ENCODE measurements around the gene MEAF6. TPM values are rescaled to one million over a fixed set of nuclear protein-coding genes. Genes with fewer than 3 reads are reported as not detected.
A peak's percentile ranks its signal among the peaks of the same experiment; 100 is the strongest.

Gene MEAF6
- polyA plus RNA-seq, 1 of the 3 experiments (the other 2 are of a cell fraction): 60.5 TPM

DNA sequence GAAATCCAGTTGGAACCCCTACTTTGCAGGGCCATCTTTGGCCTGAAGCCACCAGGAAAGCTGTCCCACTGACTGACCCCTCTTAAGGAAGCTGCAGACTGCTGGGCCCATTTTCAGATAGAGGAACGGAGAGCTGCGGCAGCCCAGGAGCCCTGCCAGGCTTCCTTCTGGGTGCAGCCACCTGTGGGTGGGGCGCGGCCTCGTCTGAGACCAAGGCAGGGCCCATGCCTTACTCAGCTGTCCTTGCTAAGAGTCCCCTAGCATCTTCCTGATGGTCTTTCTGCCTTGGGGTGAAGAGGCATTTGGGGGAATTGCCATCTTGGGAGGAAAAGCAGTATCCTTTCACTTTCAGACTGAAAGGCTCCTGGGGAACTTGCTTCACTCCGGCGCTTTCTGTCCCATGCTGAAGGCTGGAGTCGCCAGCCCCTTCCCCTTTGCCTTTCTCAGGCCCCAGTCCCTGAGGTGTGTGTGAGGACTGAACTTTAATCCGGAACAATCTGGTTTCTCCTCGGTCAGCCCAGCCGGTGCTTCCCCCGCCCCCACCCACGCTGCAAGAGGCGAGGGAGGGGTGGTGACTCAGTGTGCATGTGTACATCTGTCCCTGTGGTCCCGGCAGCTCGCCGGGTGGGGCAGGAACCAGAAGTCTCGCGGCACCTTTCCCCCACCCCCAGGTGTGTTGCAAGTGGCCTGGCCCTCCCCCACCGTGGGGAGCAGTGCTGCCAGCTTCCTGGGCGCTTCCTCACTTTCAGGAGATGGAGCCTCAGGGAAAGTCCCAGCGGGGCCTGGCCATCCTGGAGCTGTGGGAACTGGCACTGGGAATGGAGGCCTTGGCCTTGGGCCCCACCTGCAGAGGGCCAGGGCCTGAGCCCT is 35.1 kb downstream of the MEAF6 start (continued):
- TF ChIP-seq REST (IDR thresholded peaks at IDR 0.05; ENCODE audit: low read depth, low read length): peak; percentile 54; the same call in 1 of the 2 replicates
- TF ChIP-seq RFX5 (IDR thresholded peaks at IDR 0.05; ENCODE audit: low read length): no peak
- no peak for TF ChIP-seq PBX3 (IDR thresholded peaks at IDR 0.05)
- no peak for TF ChIP-seq TEAD4 (IDR thresholded peaks at IDR 0.05; ENCODE audit: borderline replicate concordance, insufficient read depth)
- no peak for TF ChIP-seq FOXM1 (IDR thresholded peaks at IDR 0.05; ENCODE audit: low read depth)
- TF ChIP-seq GATA2 (CRISPR knock-in tag; IDR thresholded peaks at IDR 0.05): no peak

GRCh38 chr1:37478890-37479254 is 35.7 kb downstream of the MEAF6 start:
- peaks cover 44 to 50% of the 10 kb centered on the region in 2 experiments for H3K4me1 ChIP-seq (ENCODE audit: control insufficient read depth in 1 of 2, insufficient read depth in 2 of 2, low read depth in 1 of 2, low read length in 1 of 2)
- ChIA-PET CTCF (interaction anchor here (1.2 to 18.1 kb wide), 4 partner anchors 7 to 30 kb away, joined by 3 to 170 read pairs (median 64); no protein-coding TSS in a partner anchor), POLR2A (no interaction called here)
- TF ChIP-seq, protein P1, sequence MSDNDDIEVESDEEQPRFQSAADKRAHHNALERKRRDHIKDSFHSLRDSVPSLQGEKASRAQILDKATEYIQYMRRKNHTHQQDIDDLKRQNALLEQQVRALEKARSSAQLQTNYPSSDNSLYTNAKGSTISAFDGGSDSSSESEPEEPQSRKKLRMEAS (IDR thresholded peaks at IDR 0.05; ENCODE audit: low read depth): no peak
- TF ChIP-seq MEF2A (IDR thresholded peaks at IDR 0.05; ENCODE audit: borderline replicate concordance, low read depth) (no peak), NFIC (IDR thresholded peaks at IDR 0.05; ENCODE audit: borderline replicate concordance) (no peak), CHD2 (IDR thresholded peaks at IDR 0.05; ENCODE audit: low read length, partially characterized antibody) (no peak), MXI1 (IDR thresholded peaks at IDR 0.05; ENCODE audit: low read depth, low read length) (no peak), FOXM1 (IDR thresholded peaks at IDR 0.05; ENCODE audit: low read depth) (no peak), RFX5 (IDR thresholded peaks at IDR 0.05; ENCODE audit: low read length) (no peak), EZH2phosphoT487 (IDR thresholded peaks at IDR 0.05; ENCODE audit: borderline replicate concordance, low read depth) (no peak), POLR2AphosphoS5 (IDR thresholded peaks at IDR 0.05; ENCODE audit: low read depth, low read length) (no peak), SMC3 (IDR thresholded peaks at IDR 0.05; ENCODE audit: low read depth, low read length) (no peak)
- peaks cover 71% of the 10 kb centered on the region for H3K79me2 ChIP-seq (ENCODE audit: insufficient read depth)
- H3K9ac ChIP-seq: peak overlapping the region; percentile 60
- no peaks in the 10 kb centered on the region for H3K9me3 ChIP-seq
- H3K4me2 ChIP-seq: peak overlapping the region; percentile 96
- H3K27me3 ChIP-seq (ENCODE audit: insufficient read depth): no peaks in the 10 kb centered on the region
- H2AFZ ChIP-seq (ENCODE audit: low read depth): no peak overlapping the region
- peak overlapping the region in 1 of 2 experiments; percentile 56; a peak in 3 of 4 replicates for H3K27ac ChIP-seq (ENCODE audit: low read depth in 2 of 2, low read length in 1 of 2)
- peaks cover 12 to 49% of the 10 kb centered on the region in 2 experiments for H3K36me3 ChIP-seq (replicated peaks in 1 of 2; ENCODE audit: control insufficient read depth in 1 of 2, insufficient read depth in 2 of 2, low read length in 1 of 2)
- peaks cover 13% of the 10 kb centered on the region for H3F3A ChIP-seq (replicated peaks; ENCODE audit: insufficient read depth)
- no peaks in the 10 kb centered on the region for H4K20me1 ChIP-seq (ENCODE audit: insufficient read depth)
- H3K9me2 ChIP-seq: no peaks in the 10 kb centered on the region
- WGBS (ENCODE audit: low lambda C conversion rate): 50% methylated on average over 3 of the region's 3 CpGs
- no peak for DNase-seq
- no peak overlapping the region for H3K4me3 ChIP-seq (ENCODE audit: low read depth in 2 of 2, low read length in 1 of 2)

Measured in SK-N-SH (cell line).